CD4-positive, alpha-beta memory T cell (primary cell): ENCODE results near the gene C2CD2. TPM values are rescaled to one million over a fixed set of nuclear protein-coding genes. Genes with fewer than 3 reads are reported as not detected.

Source experiments
- CTCF ChIA-PET: fragments of 350-600 bp; sonication (Branson Sonifier 250); formaldehyde crosslinking; loops from one replicate; lab custom pipeline; 2021; ENCODE audit warnings: inconsistent platforms; ENCODE audit not compliant: partially characterized antibody; lab: Charles Lee
- POLR2A ChIA-PET: fragments of 350-600 bp; sonication (Branson Sonifier 250); formaldehyde crosslinking; loops from one replicate; lab custom pipeline; 2021; ENCODE audit not compliant: partially characterized antibody; lab: Charles Lee
- DNase-seq, 5 donors: peaks; one replicate each; pipeline versions ENCODE4 v3.0.0 to v3.0.0-alpha.2; 2020 to 2022; ENCODE audit warnings: mixed read lengths in 1 of 5
- H3K27ac ChIP-seq: one replicate; pipeline ENCODE4 v1.7.0; 2013; ENCODE audit warnings: low read depth, low read length
- H3K27me3 ChIP-seq: 2 replicates; pipeline ENCODE4 v1.7.0; 2013; ENCODE audit warnings: mild to moderate bottlenecking, low read length, moderate library complexity; ENCODE audit not compliant: insufficient read depth
- H3K36me3 ChIP-seq: 2 replicates; pipeline ENCODE4 v1.7.0; 2013; ENCODE audit warnings: mild to moderate bottlenecking, low read length, moderate library complexity; ENCODE audit not compliant: insufficient read depth
- H3K4me1 ChIP-seq: 2 replicates; pipeline ENCODE4 v1.7.0; 2013; ENCODE audit warnings: mild to moderate bottlenecking, low read length, moderate library complexity; ENCODE audit not compliant: insufficient read depth
- H3K4me3 ChIP-seq, 2 donors: one replicate each; pipeline ENCODE4 v1.7.0; 2013; ENCODE audit warnings: low read length in 2 of 2, mild to moderate bottlenecking in 1 of 2
- H3K9me3 ChIP-seq, 2 donors: one replicate each; pipeline ENCODE4 v1.7.0; 2013; ENCODE audit warnings: low read length in 2 of 2, control low read depth in 1 of 2; ENCODE audit not compliant: control insufficient read depth in 1 of 2
- H3K27ac Mint-ChIP-seq, 7 donors: one replicate each; pipeline ENCODE4 v1.8.0; 2020 to 2021; ENCODE audit warnings: mixed read lengths in 7 of 7, mild to moderate bottlenecking in 6 of 7, inconsistent platforms in 3 of 7, moderate library complexity in 3 of 7
- H3K27me3 Mint-ChIP-seq, 2 donors: one replicate each; pipeline ENCODE4 v1.8.0; 2020 to 2021; ENCODE audit warnings: mixed read lengths in 2 of 2
- H3K36me3 Mint-ChIP-seq, 2 donors: one replicate each; pipeline ENCODE4 v1.8.0; 2020 to 2021; ENCODE audit warnings: mixed read lengths in 2 of 2, inconsistent platforms in 1 of 2, mild to moderate bottlenecking in 1 of 2
- H3K4me1 Mint-ChIP-seq, 4 donors: one replicate each; pipeline ENCODE4 v1.8.0; 2020 to 2021; ENCODE audit warnings: mixed read lengths in 4 of 4, mild to moderate bottlenecking in 1 of 4
- H3K4me3 Mint-ChIP-seq, 8 donors: one replicate each; pipeline ENCODE4 v1.8.0; 2020 to 2021; ENCODE audit warnings: mixed read lengths in 8 of 8, mild to moderate bottlenecking in 7 of 8, moderate library complexity in 6 of 8, inconsistent platforms in 3 of 8
- H3K9me3 Mint-ChIP-seq, 8 donors: one replicate each; pipeline ENCODE4 v1.8.0; 2020 to 2021; ENCODE audit warnings: mixed read lengths in 8 of 8, mild to moderate bottlenecking in 5 of 8, inconsistent platforms in 3 of 8, moderate library complexity in 1 of 8
- intact Hi-C: fragments of 100-400 bp; cut with micrococcal nuclease; formaldehyde crosslinking; loops from one replicate; pipeline ENCODE4 v1.15.1; 2023
- polyA plus RNA-seq, 2 donors: library from polyadenylated mRNA; unstranded; fragments of 300-500 nt; fragmentation: Illumina TruSeq; gene quantifications; one replicate each; pipeline ENCODE4 v1.2.3, GENCODE V29; 2021
- total RNA-seq, 2 experiments: library from RNA; stranded (reverse); gene quantifications; one replicate each; pipeline ENCODE4 v1.2.3, GENCODE V29; 2021

C2CD2 gene
- total and polyA plus RNA-seq, 4 experiments from 2014 or later: 1.9 to 11.0 (median 7.0) TPM

- no peaks in the 10 kb centered on the region for H3K9me3 ChIP-seq
- Mint-ChIP-seq H3K4me1 (peaks cover 0 to 2% (median 0%) of the 10 kb centered on the region in 4 donors), H3K27me3 (no peaks in the 10 kb centered on the region), H3K4me3 (no peak overlapping the region), H3K36me3 (peaks cover 36 to 39% of the 10 kb centered on the region in 2 donors), H3K9me3 (no peaks in the 10 kb centered on the region), H3K27ac (no peak overlapping the region)
- ChIA-PET POLR2A (no interaction called here), CTCF (interaction anchor here (1.6 kb wide), 1 partner anchor 100 kb away, joined by 3 read pairs; no protein-coding TSS in a partner anchor)
- intact Hi-C loops: no loop called here
- H3K36me3 ChIP-seq: peaks cover 8% of the 10 kb centered on the region
- H3K27ac ChIP-seq: no peak overlapping the region
- no peak for DNase-seq
- no peaks in the 10 kb centered on the region for H3K4me1 ChIP-seq
- H3K27me3 ChIP-seq: no peaks in the 10 kb centered on the region
- H3K4me3 ChIP-seq: no peak overlapping the region
Observed at GRCh38 chr21:41916888-41917433, 36.9 kb downstream of the C2CD2 start.

- peaks cover 41 to 45% of the 10 kb centered on the region in 2 donors for H3K36me3 Mint-ChIP-seq
- POLR2A ChIA-PET: interaction anchor here (0.6 to 1.0 kb wide), 2 partner anchors 12 to 35 kb away, joined by 3 to 4 read pairs; no protein-coding TSS in a partner anchor
- Histone ChIP-seq H3K27me3 (no peaks in the 10 kb centered on the region), H3K4me1 (no peaks in the 10 kb centered on the region), H3K4me3 (no peak overlapping the region), H3K36me3 (peaks cover 18% of the 10 kb centered on the region), H3K9me3 (no peaks in the 10 kb centered on the region), H3K27ac (no peak overlapping the region)
- no peak for DNase-seq
- no peaks in the 10 kb centered on the region for H3K4me1 Mint-ChIP-seq
- no peaks in the 10 kb centered on the region for H3K27me3 Mint-ChIP-seq
- no peaks in the 10 kb centered on the region for H3K9me3 Mint-ChIP-seq
- intact Hi-C loops: no loop called here
- no peak overlapping the region for H3K27ac Mint-ChIP-seq
- CTCF ChIA-PET: no interaction called here
- no peak overlapping the region for H3K4me3 Mint-ChIP-seq
Observed at GRCh38 chr21:41914965-41915364, 38.9 kb downstream of the C2CD2 start.

- Histone ChIP-seq H3K9me3 (no peaks in the 10 kb centered on the region), H3K27ac (no peak overlapping the region), H3K36me3 (peaks cover 20% of the 10 kb centered on the region), H3K4me1 (no peaks in the 10 kb centered on the region), H3K4me3 (no peak overlapping the region), H3K27me3 (no peaks in the 10 kb centered on the region)
- Mint-ChIP-seq H3K4me3 (no peak overlapping the region), H3K27me3 (no peaks in the 10 kb centered on the region), H3K27ac (no peak overlapping the region), H3K9me3 (no peaks in the 10 kb centered on the region), H3K4me1 (no peaks in the 10 kb centered on the region), H3K36me3 (peaks cover 43 to 49% of the 10 kb centered on the region in 2 donors)
- intact Hi-C loops: no loop called here
- POLR2A ChIA-PET: interaction anchor here (1.0 kb wide), 1 partner anchor 13 kb away, joined by 3 read pairs; no protein-coding TSS in a partner anchor
- CTCF ChIA-PET: no interaction called here
- no peak for DNase-seq
Observed at GRCh38 chr21:41914358-41914757, 39.5 kb downstream of the C2CD2 start.

- intact Hi-C loops: no loop called here
- Histone ChIP-seq H3K4me1 (no peaks in the 10 kb centered on the region), H3K9me3 (no peaks in the 10 kb centered on the region), H3K27ac (no peak overlapping the region), H3K27me3 (no peaks in the 10 kb centered on the region), H3K36me3 (peaks cover 20% of the 10 kb centered on the region), H3K4me3 (no peak overlapping the region)
- no peaks in the 10 kb centered on the region for H3K27me3 Mint-ChIP-seq
- ChIA-PET CTCF (no interaction called here), POLR2A (no interaction called here)
- H3K27ac Mint-ChIP-seq: no peak overlapping the region
- H3K9me3 Mint-ChIP-seq: no peaks in the 10 kb centered on the region
- H3K4me3 Mint-ChIP-seq: no peak overlapping the region
- H3K36me3 Mint-ChIP-seq: peaks cover 49 to 50% of the 10 kb centered on the region in 2 donors
- DNase-seq: no peak
- no peaks in the 10 kb centered on the region for H3K4me1 Mint-ChIP-seq
Observed at GRCh38 chr21:41913230-41913629, 40.6 kb downstream of the C2CD2 start.

GRCh38 chr21:41908829-41909228, 45.0 kb downstream of the C2CD2 start:
- Histone ChIP-seq H3K27me3 (no peaks in the 10 kb centered on the region), H3K36me3 (peaks cover 13% of the 10 kb centered on the region), H3K4me3 (no peak overlapping the region), H3K27ac (no peak overlapping the region), H3K9me3 (no peaks in the 10 kb centered on the region), H3K4me1 (no peaks in the 10 kb centered on the region)
- intact Hi-C loops: no loop called here
- ChIA-PET CTCF (no interaction called here), POLR2A (no interaction called here)
- no peak overlapping the region for H3K27ac Mint-ChIP-seq
- H3K4me1 Mint-ChIP-seq: no peaks in the 10 kb centered on the region
- H3K27me3 Mint-ChIP-seq: no peaks in the 10 kb centered on the region
- H3K4me3 Mint-ChIP-seq: no peak overlapping the region
- DNase-seq: no peak
- peaks cover 51 to 58% of the 10 kb centered on the region in 2 donors for H3K36me3 Mint-ChIP-seq
- no peaks in the 10 kb centered on the region for H3K9me3 Mint-ChIP-seq

GRCh38 chr21:41907496-41908258, 46.1 kb downstream of the C2CD2 start:
- no peak for DNase-seq
- Histone ChIP-seq H3K36me3 (peaks cover 13% of the 10 kb centered on the region), H3K4me3 (no peak overlapping the region), H3K27ac (no peak overlapping the region), H3K27me3 (no peaks in the 10 kb centered on the region), H3K9me3 (no peaks in the 10 kb centered on the region), H3K4me1 (no peaks in the 10 kb centered on the region)
- POLR2A ChIA-PET: no interaction called here
- Mint-ChIP-seq H3K36me3 (peaks cover 46 to 61% of the 10 kb centered on the region in 2 donors), H3K4me3 (no peak overlapping the region), H3K4me1 (peaks cover 0 to 5% (median 0%) of the 10 kb centered on the region in 4 donors), H3K27ac (no peak overlapping the region), H3K9me3 (no peaks in the 10 kb centered on the region), H3K27me3 (no peaks in the 10 kb centered on the region)
- CTCF ChIA-PET: no interaction called here
- intact Hi-C loops: no loop called here

GRCh38 chr21:41906770-41907169, 47.0 kb downstream of the C2CD2 start:
- H3K27ac Mint-ChIP-seq: no peak overlapping the region
- no peak for DNase-seq
- peaks cover 45 to 63% of the 10 kb centered on the region in 2 donors for H3K36me3 Mint-ChIP-seq
- no peak overlapping the region for H3K4me3 ChIP-seq
- H3K9me3 Mint-ChIP-seq: no peaks in the 10 kb centered on the region
- H3K36me3 ChIP-seq: peaks cover 10% of the 10 kb centered on the region
- no peak overlapping the region for H3K27ac ChIP-seq
- intact Hi-C loops: no loop called here
- peaks cover 0 to 5% (median 0%) of the 10 kb centered on the region in 4 donors for H3K4me1 Mint-ChIP-seq
- H3K4me3 Mint-ChIP-seq: no peak overlapping the region
- H3K27me3 ChIP-seq: no peaks in the 10 kb centered on the region
- CTCF ChIA-PET: no interaction called here
- POLR2A ChIA-PET: no interaction called here
- no peaks in the 10 kb centered on the region for H3K27me3 Mint-ChIP-seq
- no peaks in the 10 kb centered on the region for H3K4me1 ChIP-seq
- H3K9me3 ChIP-seq: no peaks in the 10 kb centered on the region
